HG03280 (cell line): ENCODE measurements around the gene B9D1.

ENCODE experiments used
- ATAC-seq: cut with Tn5 transposase; IDR thresholded peaks from one replicate; pipeline ENCODE4 v1.9.1; 2021; ENCODE audit warnings: mild to moderate bottlenecking, moderate library complexity; ENCODE audit not compliant: unreplicated experiment

The B9D1 gene

DNA sequence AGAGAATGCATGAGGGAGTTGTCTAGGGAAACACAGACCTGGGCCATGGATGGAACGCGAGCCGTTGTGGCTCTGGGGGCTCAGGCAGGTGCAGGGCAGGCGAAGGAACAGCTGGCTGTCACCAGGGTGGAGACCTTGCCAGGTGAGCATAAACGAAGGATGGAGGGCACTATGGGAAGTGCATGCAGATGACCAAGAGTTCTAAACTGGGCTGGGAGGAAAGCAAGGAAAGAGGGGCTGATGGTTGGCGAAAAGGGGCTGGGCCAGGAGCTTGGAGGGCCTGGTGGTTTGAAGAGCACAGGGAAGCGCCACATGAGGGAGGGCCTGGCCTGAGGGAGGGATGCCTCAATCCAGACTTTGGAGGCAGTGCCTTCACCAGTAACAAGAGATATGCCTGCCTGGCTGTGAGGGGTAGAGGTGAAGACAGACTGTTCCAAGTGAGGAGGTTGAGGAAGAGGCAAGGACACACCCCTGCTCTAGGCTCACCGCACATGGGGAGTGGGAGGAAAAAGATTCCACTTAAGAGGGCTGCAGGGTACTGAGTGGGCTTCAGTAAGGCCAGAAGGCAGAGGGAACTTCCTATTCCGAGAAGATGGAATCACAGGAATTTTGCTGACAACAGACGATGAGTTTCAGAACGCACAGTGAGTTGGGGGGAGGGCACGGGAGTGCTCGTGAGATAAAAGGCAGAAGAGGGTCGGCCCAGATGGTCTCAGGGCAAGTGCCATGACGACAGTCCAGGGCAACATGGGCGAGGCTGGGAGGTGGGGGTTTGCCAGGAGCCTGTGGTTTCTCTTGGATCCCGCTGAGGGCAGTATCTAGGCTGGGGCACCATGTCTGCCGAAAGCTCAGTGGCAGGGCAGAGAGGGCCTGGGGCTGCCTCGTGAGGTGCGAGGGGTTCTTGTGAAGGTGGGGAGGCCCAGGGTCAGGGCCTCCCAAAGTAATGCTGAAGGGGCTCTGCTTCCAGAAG lies 20.6 kb downstream of the B9D1 start:
- ATAC-seq: no peak

DNA sequence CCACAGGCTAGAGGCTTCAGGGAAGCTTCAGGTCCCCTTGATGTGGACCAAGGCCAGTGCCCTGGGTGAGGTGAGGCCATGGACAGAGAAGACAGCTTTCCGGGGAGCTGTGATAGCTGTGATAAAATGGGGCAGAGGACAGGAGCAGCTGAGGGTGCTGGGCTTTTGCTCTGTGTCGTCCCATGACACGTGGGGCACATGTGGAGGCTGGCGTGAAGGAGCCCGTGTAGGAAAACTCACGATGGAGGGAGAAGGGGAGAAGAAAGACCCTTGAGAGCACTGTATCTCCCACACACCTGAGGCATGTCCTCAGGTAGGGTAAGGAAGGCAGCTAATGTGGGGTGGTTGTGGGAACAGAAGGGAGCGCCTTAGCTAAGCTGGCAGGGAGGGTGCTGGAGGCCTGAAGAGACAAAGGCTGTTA lies 21.3 kb downstream of the B9D1 start:
- no peak for ATAC-seq

DNA sequence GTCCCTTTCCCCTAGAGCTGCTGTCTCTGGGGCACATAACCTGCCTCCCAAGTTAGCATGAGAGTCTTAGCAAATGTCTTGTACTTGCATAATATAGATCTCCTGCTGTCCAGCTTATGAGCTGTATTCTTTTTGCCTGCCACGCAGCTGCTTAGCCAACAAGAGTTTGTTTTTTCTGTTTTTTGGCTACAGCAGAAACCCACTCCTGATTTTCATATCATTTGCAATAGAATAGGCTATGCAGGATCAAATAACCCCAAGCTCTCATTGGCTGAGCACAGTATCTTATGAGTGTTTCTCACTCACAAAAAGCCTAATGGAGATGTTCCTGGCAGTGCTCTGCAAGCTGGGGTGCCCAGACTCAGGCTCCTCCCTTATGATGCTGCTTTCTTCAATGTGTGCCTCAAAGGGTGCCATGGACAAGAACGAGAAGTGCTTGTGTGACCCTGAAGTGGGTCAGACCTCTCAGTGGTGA lies 23.1 kb downstream of the B9D1 start:
- no peak for ATAC-seq

DNA sequence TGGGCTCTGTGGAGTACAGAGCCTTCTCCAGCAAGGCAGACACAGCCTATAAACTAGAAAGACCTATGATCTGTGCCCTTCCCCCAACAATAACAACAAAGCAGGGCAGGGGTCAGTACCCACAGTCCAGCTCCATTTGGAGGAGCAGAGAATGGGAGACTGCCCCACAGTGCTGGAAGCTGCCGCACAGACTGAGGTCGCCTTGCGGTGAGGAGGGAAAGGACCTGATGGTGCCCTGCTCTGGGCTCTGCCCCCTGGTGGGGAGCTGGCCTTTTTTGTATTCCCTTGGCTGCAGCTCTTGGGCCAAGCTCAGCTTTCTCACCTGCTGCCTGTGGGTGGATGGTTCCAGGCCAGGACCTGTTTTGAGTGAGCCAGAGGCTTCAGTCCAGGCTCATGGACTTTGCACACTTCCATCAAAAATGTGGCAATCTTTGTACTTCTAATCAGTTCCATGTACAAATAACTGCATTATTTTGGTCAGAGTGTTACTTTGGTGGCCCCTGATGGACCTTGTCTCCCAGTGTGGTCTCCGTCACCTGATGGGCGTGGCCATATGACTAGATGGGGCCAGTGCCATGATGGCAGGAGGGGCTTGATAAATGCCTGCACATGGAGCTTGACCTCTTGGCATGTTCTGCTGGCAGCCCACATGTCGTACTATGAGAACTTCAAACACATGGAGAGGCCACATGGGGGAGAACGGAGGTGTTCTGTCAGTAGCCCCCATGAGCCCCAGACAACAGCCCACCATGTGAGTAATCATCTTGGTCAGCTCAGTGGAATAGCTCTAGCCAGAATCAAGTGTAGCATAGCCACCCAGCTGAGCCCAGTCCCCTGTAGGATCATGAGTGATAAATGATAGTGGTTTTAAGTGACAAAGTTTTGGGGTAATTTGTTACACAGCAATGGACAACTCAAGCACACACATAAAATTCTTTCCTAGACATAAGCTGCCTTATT lies 24.2 kb downstream of the B9D1 start:
- ATAC-seq: no peak

DNA sequence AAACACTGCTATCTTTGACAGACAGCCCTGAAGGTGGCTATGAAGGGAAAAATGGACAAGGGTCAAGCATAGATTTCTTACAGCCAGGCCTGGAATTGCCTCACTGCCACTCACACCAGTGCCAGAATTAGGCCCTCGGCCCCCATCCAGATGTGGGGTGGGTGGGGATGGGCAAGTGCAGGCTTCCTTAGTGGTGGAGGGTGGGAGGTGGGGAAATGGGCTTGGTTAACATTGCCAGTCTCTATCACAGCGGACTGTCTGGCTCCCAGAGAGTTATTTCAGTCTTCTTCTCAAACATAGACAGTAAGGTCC lies 24.9 kb downstream of the B9D1 start:
- ATAC-seq: no peak

DNA sequence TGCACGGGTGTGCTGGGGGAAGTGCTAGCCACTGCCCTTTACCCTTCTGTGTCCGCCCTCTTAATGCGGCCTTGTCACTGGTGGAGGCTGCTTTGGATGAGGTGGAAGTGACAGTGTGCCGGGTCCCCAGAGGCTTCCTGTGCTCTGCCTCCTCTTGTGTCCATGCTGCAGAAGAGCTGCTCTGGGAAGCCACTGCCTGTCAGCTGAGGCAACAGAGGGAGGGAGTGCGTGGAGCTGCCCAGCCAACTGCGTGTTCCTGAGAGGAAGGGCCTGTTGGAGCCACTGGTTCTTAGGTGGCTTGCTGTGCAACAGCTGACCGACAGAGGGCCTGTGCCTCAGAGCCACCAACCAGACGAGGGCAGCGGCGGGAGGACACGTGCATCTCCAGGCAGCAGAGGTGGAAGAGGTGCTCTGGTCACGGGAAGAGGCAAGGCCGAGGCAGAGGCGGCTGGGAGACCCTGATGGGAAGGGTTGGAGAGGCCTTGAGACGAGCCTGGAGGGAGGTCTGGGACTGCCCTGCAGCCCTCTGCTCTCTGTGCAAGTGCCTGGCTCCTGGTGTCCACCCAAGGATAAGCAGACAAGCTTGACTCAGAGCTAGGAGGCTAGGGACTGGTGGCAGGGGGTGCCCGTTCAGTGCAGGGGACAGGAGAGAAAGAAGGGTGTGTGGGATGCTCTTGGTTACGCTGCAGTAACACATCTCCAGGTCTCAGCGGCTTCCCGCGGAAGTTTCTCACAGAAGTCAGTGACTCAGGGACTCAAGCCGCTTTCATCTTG lies 25.4 kb downstream of the B9D1 start:
- no peak for ATAC-seq

DNA sequence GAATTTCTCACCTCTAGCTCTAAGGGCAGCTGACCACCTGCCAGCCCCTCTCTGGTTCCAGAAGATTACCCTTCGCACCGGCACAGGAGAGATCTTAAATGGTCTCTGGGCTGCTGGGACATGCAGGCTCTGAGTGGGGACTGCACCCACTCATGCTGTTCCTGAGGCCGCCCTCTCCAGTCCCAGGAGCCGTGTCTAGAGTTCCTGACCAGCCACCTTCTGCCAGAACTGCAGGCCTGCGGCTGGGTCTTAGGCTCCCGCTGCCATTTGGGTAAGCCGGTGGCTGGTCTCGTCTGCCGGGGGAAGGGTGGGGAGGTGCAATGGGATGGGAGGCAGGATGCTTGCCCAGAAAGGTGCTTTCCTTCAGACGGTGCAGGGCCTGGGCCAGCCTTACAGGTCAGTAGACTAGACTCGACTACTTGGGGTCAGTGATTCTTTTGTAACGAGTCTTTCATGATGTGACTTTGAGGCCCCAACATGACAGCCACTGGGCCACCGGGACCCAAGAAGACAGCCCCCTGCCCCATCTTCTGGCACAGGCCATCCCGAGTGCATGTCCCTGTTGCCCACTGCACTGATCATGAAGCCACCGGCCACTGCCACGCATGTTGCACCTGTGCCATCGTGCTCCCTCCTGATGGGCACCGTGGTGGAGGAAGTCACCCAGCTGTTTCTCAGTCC lies 26.4 kb downstream of the B9D1 start:
- ATAC-seq: no peak

DNA sequence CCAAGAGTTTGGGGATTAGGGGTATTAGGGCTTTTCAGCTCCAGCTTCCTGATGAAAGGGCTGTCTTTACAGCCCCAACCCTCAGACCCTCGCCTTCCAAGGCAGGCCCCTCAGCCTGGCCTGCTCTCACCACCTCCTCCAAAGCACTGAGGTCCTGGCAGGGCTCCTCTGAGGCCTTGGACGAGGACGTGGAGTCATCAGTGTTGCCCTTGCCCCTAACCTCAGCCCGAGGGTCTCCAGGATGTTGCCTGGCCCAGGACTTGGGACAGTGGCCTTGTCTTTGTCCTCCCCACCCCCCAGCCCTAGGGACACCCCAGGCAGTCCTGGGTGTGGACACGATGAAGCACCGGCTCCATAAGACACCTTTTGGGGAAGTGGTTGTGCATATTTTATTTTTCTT lies 28.2 kb downstream of the B9D1 start:
- no peak for ATAC-seq

DNA sequence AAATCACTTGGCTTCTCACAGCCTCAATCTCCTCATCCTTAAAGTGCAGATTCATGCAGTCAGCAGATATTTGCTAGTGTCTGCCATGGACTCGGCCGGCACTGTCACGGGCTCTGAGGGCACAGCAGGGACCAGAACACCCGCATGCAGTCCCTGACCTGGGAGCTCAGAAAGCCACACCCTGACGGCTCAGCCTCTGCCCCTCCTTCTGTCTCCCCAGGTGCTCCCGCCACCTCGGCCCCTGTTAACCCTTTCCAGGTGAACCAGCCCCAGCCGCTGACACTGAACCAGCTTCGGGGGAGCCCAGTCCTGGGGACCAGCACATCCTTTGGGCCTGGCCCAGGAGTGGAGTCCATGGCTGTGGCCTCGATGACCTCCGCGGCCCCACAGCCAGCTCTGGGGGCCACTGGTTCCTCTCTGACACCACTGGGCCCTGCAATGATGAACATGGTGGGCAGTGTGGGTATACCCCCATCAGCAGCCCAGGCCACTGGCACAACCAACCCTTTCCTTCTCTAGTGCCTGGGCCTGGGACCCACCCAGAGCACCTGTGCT lies 28.7 kb downstream of the B9D1 start:
- ATAC-seq: no peak

DNA sequence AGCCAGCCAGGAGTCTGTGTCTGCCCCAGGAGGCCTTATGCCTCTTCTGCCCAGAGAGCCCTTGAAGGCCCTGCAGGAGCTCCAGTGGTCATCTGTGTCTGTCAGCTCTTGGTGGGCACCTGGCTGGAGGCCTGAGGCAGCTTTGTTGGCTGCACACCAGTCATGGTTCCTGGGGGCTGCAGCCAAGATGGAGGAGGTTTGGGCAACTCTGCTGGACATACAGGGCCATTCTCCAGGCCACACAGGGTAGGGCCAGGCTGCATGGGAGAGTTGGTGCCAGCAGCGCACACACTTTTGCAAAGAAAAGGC lies 29.4 kb downstream of the B9D1 start:
- no peak for ATAC-seq

DNA sequence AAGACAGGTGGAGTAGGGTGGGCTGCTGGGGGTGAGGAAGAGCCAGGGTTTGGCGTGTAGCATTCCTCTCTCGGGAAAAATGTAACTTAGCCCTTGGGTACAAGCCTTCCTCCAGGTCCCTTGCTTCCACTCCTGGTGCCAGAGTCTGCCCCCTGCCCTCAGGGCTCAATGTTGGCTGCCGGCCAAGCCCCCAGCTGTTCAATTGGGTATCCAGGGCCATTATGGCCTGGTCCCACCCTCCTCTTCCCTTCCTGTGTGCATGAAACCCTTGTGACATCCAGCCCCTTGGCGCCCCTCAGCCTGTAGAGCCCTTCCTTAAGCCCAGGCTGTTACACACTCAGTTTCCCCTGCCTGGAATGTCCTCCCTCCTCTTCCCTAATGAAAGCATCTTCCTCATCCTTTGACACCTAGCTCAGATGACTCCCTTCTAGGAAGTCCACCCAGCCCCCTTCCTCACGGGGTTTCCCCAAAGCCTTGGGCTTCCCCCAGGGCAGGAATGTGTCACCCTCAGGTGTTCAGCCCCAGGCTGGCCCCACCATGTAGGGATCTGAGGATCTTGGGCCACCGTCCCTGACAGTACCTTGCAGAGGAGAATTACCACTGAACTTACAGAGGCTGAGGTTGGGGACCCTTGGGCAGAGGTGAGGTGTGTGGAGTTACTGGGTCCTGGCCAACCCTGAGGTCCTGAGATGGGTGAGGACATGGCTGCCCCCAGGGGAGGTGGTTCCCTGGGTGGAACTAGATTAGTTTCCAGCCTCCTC lies 30.0 kb downstream of the B9D1 start:
- ATAC-seq: no peak

DNA sequence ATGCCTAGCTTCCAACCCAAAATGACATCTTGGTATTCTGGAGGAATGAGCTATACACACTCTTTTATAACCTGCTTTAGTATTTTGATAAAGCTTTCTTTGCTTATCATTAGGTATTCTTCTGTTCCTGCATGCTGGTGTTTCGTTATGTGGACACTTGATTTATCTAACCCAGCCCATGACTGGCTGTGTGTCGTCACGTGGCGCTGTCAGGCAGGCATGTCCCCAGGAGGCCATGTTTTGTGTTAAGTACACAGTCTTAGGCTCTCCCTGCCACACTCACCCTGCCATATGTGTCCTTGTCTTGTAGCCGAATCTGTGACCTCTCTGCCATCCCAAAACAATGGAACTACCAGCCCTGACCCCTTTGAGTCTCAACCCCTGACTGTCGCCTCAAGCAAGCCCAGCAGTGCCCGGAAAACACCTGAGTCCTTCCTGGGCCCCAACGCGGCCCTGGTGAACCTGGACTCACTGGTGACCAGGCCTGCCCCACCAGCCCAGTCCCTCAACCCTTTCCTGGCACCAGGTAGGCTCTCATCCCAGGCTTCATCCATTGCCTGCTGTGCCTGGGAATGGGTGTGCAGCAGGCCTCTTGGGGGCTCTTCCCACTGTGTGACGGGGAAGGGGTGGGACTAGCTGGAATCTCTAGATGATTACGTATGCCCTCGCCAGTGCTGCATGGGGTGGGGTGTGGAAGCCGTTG lies 30.8 kb downstream of the B9D1 start:
- ATAC-seq: no peak

DNA sequence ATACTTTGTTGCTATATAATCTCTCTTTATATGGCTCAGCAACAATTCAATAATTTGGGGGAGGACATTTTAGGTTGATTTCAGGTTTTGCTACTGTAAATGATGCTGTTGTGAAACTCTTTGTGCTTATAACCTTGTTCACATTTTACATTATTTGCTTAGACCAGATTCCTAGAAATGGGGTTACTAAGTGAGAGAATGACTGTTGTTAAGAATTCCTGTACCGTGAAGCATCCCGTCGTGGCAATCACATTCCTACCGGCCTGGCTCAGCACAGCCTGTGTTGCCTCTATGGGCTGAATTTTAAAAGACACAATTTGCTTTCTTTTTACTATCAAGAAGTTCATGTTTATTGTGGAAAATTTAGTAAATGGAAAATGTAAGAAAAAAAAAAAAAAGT lies 31.4 kb downstream of the B9D1 start:
- ATAC-seq: no peak

DNA sequence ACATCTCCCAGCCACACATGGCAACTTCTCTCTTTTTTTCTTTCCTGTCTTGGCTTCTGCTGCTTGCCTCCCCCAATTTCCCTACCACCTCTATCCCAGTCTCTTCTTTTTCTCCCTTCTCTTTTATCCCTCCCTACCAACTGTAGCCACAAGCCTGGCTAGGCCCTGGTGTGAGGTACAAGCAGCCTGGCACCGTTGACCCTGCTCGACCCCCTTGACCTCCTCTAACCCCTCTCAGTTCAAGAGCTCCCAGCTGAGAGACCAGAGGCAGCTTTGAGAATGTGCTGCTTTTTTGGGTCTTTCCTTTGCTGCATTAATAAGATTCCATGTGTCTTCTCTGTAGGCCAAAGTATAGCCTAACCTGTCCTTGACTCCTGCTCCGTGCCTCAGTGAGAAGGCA lies 32.3 kb downstream of the B9D1 start:
- ATAC-seq: no peak

DNA sequence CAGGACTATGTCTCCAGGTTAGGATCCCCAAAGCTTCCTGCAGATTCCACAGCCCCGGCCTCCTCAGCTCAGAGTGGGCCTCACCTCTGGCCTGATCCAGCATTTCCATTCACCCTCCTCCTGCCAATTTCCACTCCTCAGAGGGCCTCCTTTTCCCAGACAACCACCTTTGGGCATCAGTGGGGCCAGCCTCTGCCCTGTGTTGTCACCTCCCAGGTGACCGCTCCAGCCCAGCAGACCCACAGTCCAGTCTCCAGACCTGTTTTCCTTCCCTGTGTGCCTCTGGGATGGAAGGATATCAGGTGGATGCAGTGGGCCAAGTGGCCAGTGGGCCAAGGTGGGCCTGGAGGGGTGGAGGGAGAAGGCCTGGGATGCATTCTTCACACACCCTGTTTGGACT lies 32.7 kb downstream of the B9D1 start:
- ATAC-seq: no peak

DNA sequence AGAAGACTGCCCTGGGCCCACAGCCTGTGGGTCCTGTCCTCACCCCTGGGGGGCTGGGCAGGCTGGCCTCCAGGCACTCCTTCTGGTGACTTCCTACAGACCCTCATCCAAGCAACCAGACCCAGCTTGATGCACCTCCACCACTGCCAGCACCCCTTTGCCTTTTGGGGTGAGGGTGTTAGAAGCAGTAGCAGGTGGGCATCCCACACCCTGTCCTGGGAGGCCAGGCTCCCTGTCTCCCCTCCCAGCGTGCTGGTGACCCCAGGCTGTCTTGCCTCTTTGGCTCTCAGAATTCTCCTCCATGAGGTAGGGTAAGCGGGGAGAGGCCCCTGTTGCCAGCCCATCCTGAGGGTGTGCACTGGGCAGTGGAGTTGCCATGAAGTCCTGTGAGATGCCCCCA lies 33.4 kb downstream of the B9D1 start:
- no peak for ATAC-seq

DNA sequence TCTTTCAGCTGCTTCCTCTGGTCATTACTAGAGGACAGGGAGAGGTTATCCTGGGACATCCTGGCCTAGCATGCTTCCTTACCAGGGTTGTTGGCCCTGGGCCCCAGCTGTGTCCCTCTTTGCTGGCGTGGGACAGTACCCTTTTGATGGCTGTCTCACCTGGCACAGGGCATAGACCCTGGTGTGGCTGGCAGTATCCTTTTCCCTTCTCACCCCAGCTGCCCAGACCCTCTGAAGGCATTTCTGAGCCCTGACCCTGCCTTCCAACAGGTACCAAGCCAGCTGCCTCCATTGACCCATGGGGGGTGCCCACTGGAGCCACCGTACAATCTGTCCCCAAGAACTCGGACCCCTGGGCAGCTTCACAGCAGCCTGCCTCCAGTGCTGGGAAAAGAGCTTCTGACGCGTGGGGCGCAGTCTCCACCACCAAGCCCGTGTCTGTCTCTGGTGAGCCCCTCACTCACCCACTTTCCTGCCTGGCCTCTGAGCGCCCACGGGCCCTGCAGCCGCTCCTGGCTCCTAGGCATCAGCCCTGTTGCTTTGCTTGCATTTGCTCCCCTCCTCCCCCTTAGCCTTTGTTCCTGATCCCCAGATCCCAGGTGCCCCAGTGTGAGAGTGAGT lies 34.0 kb downstream of the B9D1 start:
- no peak for ATAC-seq

DNA sequence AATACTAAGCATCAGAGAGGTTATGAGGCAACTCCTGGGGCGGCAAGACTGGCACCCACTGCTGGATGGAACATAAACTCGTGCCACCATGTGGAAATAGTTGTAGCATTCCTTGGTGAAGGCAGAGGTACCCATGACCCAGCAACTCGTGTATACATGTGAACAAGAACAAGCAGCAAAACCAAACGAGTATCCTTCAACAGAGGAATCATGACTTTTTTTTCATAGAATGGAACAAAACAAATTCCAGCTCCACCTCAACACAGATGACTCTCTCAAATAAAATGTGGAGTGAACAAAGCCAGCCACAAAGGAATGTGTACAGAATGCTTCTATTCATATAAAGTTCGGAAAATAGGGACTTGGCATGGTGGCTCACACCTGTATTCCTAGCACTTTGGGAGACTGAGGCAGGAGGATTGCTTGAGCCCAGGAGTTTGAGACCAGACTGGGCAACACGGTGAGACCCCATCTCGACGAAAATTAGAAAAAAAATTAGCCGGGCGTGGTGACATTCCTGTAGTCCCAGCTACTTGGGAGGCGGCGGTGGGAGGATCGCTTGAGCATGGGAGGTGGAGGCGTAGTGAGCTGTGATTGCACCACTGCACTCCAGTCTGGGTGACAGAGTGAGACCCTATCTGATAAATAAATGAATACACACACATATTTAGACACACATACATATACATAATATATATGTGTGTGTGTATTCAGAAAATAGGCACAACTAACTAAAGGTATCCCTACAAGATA lies 35.3 kb downstream of the B9D1 start:
- no peak for ATAC-seq
